NCI-H1930 (cell line): ENCODE measurements around the gene MAP7D1.
"Not testable (repeated sequence)": the region's sequence is repeated elsewhere in the genome, so short reads cannot be mapped to it uniquely, and the experiment has no call there.

Source experiments
- DNase-seq, 2 experiments: peaks; one replicate each; lab custom pipeline; 2025; lab: John Stamatoyannopoulos, UW

The MAP7D1 gene

GRCh38 chr1:36168514-36168913, 12.6 kb downstream of the MAP7D1 start:
- DNase-seq: no peak

DNA sequence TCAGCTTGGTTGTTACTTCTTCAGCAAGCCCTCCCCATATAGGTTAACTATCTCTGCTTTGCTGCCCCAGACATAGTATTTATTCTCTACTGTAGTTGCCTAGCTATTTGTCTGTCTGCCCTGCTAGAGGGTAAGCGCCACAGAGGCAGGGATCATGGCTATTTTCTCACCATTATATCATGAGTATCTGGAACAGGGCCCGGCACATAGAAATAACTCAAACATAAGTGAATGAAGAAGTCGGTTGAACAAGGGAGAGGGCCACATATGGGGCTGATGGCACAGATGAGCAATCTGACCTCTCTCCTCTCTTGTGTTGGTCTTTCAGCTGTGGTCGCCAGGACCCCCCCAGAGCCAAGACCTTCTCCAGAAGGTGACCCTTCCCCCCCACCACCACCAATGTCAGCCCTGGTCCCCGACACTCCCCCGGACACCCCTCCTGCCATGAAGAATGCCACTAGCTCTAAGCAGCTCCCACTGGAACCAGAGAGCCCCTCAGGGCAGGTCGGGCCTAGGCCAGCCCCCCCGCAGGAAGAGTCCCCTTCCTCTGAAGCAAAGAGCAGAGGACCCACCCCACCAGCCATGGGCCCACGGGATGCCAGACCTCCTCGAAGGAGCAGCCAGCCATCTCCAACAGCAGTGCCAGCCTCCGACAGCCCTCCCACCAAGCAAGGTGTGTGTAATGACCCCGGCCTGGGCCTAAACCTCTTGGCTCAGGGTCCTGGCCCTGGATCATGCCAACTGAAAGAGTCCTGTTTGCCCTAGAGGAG, 14.9 kb downstream of the MAP7D1 start:
- DNase-seq: no peak

GRCh38 chr1:36172017-36172747, 16.2 kb downstream of the MAP7D1 start:
- no peak for DNase-seq

- no peak for DNase-seq
Measured at GRCh38 chr1:36172983-36173382, 17.0 kb downstream of the MAP7D1 start.

- no peak for DNase-seq
Measured at GRCh38 chr1:36174713-36175112, 18.8 kb downstream of the MAP7D1 start.

- DNase-seq: no peak
Measured at GRCh38 chr1:36175137-36176095, 19.5 kb downstream of the MAP7D1 start.

DNA sequence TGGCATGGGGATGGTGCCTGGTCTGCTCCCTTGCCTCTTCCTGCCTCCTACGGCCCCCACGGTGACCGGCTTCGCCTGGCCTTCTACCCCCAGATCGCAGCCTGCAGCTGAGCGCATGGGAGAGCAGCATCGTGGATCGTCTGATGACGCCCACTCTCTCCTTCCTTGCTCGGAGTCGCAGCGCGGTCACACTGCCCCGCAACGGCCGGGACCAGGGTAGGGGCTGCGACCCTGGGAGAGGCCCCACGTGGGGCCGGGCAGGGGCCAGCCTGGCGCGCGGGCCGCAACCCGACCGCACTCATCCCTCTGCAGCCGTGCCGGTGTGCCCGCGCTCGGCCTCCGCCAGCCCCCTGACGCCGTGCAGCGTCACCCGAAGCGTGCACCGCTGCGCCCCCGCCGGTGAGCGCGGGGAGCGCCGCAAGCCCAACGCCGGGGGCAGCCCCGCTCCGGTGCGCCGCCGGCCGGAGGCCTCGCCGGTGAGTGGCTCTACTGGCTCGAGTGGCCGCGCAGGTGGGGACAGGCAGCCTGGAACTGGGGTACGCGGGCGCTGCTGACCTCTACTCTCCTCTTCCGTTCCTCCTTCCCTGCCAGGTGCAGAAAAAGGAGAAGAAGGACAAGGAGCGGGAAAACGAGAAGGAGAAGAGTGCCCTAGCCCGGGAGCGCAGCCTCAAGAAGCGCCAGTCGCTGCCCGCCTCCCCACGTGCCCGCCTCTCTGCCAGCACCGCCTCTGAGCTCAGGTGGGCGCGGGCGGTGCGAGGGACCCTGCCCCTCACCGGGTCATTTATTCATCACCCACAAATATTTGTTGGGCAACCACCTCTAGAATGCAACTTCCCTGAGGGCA, 20.4 kb downstream of the MAP7D1 start:
- DNase-seq: no peak

DNA sequence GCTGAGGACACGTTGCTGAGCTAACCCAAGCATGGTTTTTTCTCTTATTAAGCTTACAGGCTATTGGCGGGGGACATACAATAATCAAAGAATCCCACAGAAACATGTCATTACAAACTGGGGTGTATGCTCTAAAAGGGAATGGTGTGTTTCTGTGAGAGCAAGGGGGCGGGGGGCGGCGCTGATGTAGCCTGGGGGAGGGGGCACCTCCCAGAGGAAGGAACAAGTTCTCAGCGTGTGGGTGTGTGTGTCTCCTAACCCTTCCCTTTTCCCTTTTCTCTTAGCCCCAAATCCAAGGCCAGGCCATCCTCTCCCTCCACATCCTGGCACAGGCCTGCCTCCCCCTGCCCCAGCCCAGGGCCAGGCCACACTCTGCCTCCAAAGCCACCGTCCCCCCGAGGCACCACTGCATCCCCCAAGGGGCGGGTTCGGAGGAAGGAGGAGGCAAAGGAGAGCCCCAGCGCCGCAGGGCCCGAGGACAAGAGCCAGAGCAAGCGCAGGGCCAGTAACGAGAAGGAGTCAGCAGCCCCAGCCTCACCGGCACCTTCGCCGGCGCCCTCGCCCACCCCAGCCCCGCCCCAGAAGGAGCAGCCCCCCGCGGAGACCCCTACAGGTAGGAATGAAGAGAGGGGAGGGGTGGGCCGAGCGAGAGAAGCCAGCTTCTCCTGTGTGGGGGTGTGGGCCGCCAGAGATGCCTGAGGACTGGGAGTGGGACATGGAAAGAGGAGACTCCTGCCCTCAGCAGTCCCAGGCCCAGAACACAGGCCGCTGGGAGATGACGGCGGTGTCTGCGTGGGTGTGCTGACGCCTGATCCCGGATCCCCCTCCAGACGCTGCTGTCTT, 21.9 kb downstream of the MAP7D1 start:
- DNase-seq: no peak

DNA sequence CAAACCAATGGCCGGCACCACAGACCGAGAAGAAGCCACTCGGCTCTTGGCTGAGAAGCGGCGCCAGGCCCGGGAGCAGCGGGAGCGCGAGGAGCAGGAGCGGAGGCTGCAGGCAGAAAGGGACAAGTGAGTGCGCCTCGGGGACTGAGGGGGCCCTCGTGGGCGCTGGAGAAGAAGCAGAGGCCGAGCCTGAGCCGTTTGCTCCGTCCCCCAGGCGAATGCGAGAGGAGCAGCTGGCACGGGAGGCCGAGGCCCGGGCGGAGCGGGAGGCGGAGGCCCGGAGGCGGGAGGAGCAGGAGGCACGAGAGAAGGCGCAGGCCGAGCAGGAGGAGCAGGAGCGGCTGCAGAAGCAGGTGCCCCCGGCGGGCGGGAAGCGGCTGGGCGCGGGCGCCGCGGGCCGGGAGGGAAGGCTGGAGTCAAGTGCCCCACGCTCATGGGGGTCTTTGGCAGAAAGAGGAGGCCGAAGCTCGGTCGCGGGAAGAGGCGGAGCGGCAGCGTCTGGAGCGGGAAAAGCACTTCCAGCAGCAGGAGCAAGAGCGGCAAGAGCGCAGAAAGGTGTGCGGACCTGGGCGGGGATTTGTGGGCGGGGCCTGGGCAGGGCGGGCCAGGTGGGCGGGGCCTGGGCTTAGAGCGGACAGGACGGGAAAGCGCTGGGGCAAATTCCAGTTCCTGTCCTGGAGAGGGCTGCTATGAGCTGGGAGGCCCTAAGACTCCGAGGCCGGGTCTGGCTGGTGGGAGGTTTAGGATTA, 22.7 kb downstream of the MAP7D1 start:
- DNase-seq: no peak

DNA sequence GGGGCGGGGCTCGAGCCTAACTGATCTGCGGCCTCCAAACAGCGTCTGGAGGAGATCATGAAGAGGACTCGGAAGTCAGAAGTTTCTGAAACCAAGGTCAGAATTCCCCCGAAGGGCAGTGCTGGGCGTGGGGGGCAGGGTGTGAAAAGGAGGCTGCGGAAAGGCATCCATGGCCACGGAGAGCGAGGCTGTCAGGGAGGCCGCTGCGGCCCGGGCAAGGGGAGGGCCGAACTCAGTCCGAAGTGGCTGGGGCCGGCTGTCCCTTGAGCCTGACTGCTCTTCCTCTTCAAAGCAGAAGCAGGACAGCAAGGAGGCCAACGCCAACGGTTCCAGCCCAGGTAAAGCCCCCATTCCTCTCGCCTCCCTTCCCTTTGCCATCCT, 23.2 kb downstream of the MAP7D1 start:
- DNase-seq: no peak

DNA sequence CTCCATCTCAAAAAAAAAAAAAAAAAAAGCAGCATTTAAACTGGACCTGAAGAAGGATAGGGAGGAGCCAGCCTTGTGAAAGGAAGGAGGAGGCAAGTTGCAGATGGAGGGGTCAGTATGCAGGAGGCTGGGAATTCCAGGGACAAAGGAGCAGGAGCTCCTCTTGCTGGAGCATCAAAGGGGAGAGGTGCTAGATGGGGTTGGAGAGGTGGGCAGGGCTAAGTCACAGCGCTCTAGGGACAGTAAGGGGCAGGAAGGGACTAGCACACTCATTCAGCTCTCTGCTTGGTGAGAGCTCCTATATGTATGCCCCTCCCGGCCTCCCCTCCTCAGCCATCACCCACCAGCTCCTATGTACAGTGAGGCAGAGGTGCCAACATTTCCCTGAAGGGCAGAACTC, 26.8 kb downstream of the MAP7D1 start:
- DNase-seq: no peak

GRCh38 chr1:36183309-36183856, 27.4 kb downstream of the MAP7D1 start:
- no peak for DNase-seq

DNA sequence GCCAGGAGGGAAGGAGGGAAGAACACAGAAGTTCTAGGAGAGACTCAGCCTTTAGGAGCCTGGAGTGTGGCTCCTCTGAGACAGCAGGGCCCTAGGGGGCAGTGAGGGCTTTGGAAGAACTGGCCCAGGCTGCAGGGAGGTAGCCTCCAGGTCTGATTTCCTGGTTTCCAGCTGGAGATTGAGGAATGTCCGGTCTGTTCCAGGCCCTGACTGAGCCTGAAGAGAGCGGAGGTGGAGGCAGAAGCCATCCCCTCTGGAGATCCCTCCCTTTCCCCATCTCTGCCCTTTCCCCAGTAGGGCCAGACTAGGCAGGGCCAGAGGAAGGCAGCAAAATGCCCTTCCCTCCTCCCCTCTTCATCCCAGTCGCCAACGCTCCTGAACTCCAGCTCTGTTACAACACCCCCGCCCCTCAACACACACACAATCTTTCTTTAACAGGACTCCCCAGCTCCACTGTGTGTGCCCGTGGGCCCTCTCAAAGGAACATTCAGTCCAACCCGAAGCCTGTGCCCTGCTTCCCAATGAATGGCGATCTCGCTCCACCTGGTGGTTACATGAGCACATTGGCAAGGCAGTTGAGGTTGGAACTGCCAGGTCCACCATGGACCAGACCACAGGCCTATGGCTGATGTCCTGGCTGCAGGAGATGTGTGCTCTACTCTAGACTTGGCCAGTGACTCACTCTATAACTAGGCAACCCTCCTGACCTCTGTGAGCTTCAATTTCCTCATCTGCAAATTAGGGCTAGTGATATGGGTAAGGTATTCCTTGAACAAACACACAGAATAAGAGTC, 32.0 kb downstream of the MAP7D1 start:
- DNase-seq: peak; percentile 72 to 77

DNA sequence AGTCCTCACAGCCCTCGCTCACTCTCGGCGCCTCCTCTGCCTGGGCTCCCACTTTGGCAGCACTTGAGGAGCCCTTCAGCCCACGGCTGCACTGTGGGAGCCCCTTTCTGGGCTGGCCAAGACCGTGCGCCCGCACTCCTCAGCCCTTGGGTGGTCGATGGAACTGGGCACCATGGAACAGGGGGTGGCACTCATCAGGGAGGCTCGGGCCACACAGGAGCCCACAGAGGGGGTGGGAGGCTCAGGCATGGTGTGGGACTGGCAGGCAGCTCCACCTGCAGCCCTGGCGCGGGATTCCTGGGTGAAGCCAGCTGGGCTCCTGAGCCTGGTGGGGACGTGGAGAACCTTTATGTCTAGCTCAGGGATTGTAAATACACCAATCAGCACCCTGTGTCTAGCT, 40.8 kb downstream of the MAP7D1 start:
- not testable (repeated sequence) for DNase-seq

DNA sequence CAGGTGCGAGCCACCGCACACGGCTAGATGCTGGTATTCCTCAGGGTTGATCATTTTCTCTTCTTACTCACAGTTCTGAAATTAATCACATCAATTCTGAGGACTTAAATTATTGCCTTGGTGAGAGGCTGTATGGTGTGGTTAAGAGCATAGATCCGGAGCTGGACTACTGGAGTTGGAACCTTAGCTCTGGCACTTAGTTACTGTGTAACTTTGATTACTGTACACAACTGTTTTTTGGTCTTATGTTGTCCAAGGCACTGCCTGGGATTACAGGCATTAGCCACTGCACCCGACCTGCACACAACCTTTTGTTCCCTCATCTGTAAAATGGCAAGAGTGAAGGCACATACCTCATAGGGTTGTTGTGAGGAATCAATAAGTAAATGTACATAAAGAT, 42.7 kb downstream of the MAP7D1 start:
- DNase-seq: no peak

DNA sequence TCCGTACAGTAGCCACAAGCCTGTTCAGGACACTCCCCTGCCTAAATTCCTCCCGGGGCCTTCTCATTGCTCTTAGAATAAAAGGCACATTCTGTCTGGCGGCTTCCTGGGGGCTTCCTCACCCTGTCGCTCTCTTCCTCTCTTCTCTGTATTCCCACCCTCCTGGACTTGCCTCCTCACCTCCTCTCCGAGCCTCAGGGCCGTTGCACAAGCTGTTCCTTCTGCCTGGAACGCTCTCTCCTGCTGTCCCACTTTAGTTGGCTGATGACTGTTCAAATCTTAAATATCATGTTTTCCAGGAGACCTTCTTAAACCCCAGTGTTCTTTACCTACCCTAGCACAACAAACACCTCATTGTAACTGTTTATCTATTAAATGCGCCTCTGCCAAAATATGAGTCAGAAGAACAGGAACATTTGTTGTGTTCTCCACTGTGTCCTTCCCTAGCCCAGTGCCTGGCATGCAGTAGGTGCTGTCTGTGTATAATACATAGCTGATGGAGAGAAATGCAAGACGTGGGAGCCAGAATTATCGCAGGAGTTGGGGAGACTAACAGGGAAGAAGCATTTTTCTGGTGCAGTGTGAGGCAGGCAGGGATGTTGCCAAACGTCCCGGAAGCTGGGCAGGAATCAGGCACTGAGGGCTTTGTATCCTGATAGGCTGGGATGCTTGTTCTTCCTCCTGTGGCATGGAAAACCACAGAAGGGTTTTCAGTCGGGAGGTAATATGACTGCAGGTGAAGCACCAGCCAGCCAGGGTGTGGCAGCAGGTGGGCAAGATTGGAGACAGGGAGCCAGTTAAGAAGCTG, 44.2 kb downstream of the MAP7D1 start:
- DNase-seq: no peak

DNA sequence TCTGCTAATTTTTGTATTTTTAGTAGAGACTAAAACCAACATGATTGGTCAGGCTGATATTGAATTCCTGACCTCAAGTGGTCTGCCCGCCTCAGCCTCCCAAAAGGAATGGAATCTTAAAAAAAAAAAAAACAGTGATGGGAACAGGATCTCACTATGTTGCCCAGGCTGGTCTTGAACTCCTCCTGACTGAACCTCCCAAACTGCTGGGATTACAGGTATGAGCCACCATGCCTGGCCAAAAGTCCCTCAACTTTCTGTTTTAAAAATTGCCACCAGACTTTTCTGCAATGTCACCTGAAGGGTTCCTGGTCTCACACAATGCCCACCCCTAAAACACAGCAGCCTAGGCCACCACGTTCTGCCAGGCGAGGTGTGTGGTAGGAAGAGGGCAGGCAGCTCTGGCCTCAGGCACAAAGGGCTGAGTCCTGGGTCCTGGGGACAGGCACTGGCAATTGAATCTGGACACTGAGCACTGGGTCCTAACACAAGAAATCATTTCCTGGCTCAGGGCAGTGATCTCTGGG, 47.1 kb downstream of the MAP7D1 start:
- DNase-seq: no peak
